ENCODE data around the gene TNFRSF9.

TNFRSF9 gene

GRCh38 chr1:7869136-7869920 is 71.3 kb downstream of the TNFRSF9 start:
- no peak overlapping the region for H3K27ac ChIP-seq

DNA sequence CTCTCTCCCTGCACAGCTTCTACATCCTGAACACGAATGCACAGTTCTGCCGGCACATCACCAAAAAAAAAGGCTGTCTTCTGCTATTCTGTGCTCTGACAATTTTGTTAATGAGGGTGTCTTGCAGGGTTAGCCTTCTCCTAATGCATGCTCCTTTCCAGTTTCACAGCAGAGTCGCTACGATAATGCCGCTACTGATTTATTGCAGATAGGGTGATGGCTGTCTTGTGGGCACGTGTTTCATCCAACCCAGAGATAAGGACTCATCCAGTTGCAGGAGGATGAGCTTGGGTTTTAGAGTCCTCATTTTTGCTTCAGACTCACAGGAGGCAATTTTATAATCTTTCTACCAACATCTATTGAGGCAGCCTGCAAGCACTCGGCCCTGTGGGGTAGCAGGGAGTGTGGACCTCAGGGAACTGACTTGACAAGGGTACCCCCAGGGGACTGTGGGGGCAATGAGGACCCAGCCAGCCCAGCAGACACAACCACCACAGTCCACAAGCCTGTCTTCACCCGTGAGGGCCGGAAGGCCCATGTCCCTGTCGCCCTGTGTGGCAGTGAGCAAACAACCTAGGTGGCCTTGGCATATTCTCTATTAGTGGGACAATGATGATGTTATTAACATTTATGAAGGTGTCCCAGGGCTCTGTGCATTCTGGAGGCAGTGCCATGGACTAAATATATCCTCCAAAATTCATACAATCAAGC is 72.4 kb downstream of the TNFRSF9 start:
- H3K27ac ChIP-seq: no peak overlapping the region
- TF ChIP-seq, protein P1, sequence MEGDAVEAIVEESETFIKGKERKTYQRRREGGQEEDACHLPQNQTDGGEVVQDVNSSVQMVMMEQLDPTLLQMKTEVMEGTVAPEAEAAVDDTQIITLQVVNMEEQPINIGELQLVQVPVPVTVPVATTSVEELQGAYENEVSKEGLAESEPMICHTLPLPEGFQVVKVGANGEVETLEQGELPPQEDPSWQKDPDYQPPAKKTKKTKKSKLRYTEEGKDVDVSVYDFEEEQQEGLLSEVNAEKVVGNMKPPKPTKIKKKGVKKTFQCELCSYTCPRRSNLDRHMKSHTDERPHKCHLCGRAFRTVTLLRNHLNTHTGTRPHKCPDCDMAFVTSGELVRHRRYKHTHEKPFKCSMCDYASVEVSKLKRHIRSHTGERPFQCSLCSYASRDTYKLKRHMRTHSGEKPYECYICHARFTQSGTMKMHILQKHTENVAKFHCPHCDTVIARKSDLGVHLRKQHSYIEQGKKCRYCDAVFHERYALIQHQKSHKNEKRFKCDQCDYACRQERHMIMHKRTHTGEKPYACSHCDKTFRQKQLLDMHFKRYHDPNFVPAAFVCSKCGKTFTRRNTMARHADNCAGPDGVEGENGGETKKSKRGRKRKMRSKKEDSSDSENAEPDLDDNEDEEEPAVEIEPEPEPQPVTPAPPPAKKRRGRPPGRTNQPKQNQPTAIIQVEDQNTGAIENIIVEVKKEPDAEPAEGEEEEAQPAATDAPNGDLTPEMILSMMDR (IDR thresholded peaks at IDR 0.05): no peak
- no peak for TF ChIP-seq ZFX (IDR thresholded peaks at IDR 0.05; ENCODE audit: borderline replicate concordance)

More at GRCh38 chr1:7869136-7869920, 71.3 kb downstream of the TNFRSF9 start:
- TF ChIP-seq ZFX (IDR thresholded peaks at IDR 0.05; ENCODE audit: borderline replicate concordance): no peak
- TF ChIP-seq, protein P1 (IDR thresholded peaks at IDR 0.05): no peak

GRCh38 chr1:7865978-7866377 is 74.7 kb downstream of the TNFRSF9 start:
- no peak overlapping the region for H3K27ac ChIP-seq
- no peak for TF ChIP-seq ZFX (IDR thresholded peaks at IDR 0.05; ENCODE audit: borderline replicate concordance)
